ENCODE measurements around the gene PRKCQ. TPM values are rescaled to one million over a fixed set of nuclear protein-coding genes. Genes with fewer than 3 reads are reported as not detected.

PRKCQ gene
- total RNA-seq, 2 donors from 2014 or later: 0.43 TPM; not detected in 1

GRCh38 chr10:6512182-6512581 is 67.9 kb downstream of the PRKCQ start:
- Histone ChIP-seq H3K4me3 (no peak overlapping the region), H3K9me3 (no peaks in the 10 kb centered on the region), H3K27ac (no peak overlapping the region), H3K4me1 (no peaks in the 10 kb centered on the region), H3K27me3 (no peaks in the 10 kb centered on the region), H3K36me3 (no peaks in the 10 kb centered on the region)
- DNase-seq (ENCODE audit: low spot score): no peak
- TF ChIP-seq CTCF (IDR thresholded peaks at IDR 0.05): no peak

- H3K4me1 ChIP-seq: no peaks in the 10 kb centered on the region
- H3K9me3 ChIP-seq: no peaks in the 10 kb centered on the region
- H3K27me3 ChIP-seq: no peaks in the 10 kb centered on the region
- no peak overlapping the region for H3K27ac ChIP-seq
- H3K36me3 ChIP-seq: no peaks in the 10 kb centered on the region
- H3K4me3 ChIP-seq: no peak overlapping the region
- DNase-seq (ENCODE audit: low spot score): no peak
- no peak for TF ChIP-seq CTCF (IDR thresholded peaks at IDR 0.05)
Measured at GRCh38 chr10:6511347-6511746, 68.7 kb downstream of the PRKCQ start.

GRCh38 chr10:6507311-6507710 is 72.8 kb downstream of the PRKCQ start:
- DNase-seq (ENCODE audit: low spot score): no peak
- Histone ChIP-seq H3K27ac (no peak overlapping the region), H3K27me3 (no peaks in the 10 kb centered on the region), H3K9me3 (no peaks in the 10 kb centered on the region), H3K36me3 (no peaks in the 10 kb centered on the region), H3K4me1 (no peaks in the 10 kb centered on the region), H3K4me3 (no peak overlapping the region)
- TF ChIP-seq CTCF (IDR thresholded peaks at IDR 0.05): no peak

- TF ChIP-seq CTCF (IDR thresholded peaks at IDR 0.05): no peak
- Histone ChIP-seq H3K36me3 (no peaks in the 10 kb centered on the region), H3K27me3 (no peaks in the 10 kb centered on the region), H3K4me1 (no peaks in the 10 kb centered on the region), H3K9me3 (no peaks in the 10 kb centered on the region), H3K4me3 (no peak overlapping the region), H3K27ac (no peak overlapping the region)
- no peak for DNase-seq (ENCODE audit: low spot score)
Measured at GRCh38 chr10:6505300-6505699, 74.8 kb downstream of the PRKCQ start.

- no peaks in the 10 kb centered on the region for H3K4me1 ChIP-seq
- H3K27ac ChIP-seq: no peak overlapping the region
- H3K27me3 ChIP-seq: no peaks in the 10 kb centered on the region
- TF ChIP-seq CTCF (IDR thresholded peaks at IDR 0.05): no peak
- no peaks in the 10 kb centered on the region for H3K9me3 ChIP-seq
- no peak overlapping the region for H3K4me3 ChIP-seq
- no peak for DNase-seq (ENCODE audit: low spot score)
- no peaks in the 10 kb centered on the region for H3K36me3 ChIP-seq
Measured at GRCh38 chr10:6504296-6504695, 75.8 kb downstream of the PRKCQ start.

GRCh38 chr10:6503171-6503570 is 76.9 kb downstream of the PRKCQ start:
- DNase-seq (ENCODE audit: low spot score): no peak
- Histone ChIP-seq H3K9me3 (no peaks in the 10 kb centered on the region), H3K27me3 (no peaks in the 10 kb centered on the region), H3K4me1 (no peaks in the 10 kb centered on the region), H3K27ac (no peak overlapping the region), H3K4me3 (no peak overlapping the region), H3K36me3 (no peaks in the 10 kb centered on the region)
- no peak for TF ChIP-seq CTCF (IDR thresholded peaks at IDR 0.05)

All from right atrium auricular region (tissue), 2 donors.